ENCODE results near the gene DEPDC7.

DNA sequence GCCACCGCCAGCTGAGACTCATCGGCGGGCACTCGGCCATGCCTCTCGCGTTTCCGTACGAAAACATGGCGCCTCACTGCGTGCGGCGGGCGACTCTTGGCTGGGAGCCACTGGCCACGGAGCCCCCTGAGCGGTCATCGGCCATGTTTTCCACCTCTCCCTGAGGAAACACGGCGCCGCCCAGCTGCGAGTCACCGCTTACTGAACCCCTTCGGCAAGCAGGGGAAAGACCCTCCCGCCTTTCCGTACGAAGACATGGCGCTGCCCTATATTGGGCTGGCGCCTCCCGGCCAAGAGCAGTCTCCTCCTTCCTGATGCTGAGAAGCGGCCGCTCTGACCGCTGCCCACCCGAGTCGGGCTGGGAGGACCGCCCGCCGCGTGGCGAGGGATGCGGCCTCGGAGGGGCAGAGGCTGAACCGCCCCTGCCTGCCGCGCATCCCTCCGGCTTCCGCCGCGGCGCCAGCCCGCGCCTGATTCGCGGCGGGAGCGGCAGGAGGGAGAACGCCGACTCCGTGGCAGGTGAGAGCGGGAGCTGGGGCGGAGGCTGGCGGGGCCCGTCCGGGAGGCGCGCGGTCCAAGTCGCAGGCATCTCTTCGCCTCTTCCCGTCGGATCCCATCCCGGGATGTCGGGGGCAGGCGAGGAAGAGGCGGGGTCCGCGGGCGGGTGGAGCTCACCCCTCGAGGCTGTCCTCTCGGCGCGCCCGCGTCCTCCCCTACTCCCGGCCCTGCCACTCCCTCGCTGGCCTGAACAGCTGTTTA lies 23.8 kb downstream of the DEPDC7 start, which contains the start of gene TCP11L1:
- TF ChIP-seq POLR2AphosphoS5 (IDR thresholded peaks at IDR 0.05; ENCODE audit: low read depth, low read length) (no peak; the same call in 1 of the 2 replicates), SIN3A (IDR thresholded peaks at IDR 0.05; ENCODE audit: borderline replicate concordance, insufficient read depth, low read length) (no peak), TAF1 (IDR thresholded peaks at IDR 0.05; ENCODE audit: borderline replicate concordance, insufficient read depth, low read length) (no peak), REST (IDR thresholded peaks at IDR 0.05; ENCODE audit: insufficient read depth in 1 of 2, low read depth in 2 of 2, low read length in 2 of 2) (no peak)
